ENCODE results near the gene PANX3. TPM values are rescaled to one million over a fixed set of nuclear protein-coding genes. Genes with fewer than 3 reads are reported as not detected.
A peak's percentile ranks its signal among the peaks of the same experiment; 100 is the strongest.

PANX3 gene
- total RNA-seq, 4 donors from 2014 or later = not detected

DNA sequence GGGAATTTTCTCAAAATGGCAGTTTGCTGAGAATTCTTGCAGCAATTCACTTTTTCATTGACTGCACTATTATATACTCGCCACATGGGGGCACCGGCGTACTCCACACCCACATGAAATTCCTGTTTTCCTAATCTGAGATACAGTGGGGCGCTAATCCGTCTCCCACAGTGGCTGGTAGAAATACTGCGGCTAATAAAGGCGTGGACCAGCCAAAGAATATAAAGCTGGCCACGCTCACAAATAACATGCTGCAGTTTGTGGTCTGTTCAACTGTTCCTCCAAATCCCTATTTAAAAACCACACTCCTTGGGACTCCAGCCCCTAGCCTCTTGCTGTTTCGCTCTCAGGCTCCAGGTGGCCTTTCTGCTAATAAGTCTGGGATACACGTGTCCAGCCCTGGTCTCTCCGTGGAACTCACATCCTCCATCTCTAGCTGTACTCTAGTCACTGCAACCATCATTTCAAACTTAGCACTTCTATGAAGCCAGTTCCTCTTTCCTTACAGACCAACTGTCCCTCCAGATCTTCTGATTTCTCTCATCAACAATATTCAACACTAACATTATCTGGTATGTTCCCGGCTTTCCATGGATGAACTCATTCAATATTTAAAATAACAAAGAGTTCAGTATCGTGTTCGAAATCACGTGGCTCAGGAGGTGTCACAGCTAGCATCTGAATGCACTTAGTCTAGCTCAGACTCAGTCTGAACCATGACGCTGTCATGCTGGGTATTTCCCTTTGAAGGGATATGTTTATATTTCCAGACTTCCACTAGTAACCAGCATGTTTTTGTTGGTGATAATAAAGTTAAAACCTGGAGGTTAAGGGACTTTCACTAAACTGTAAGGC, 33.4 kb downstream of the PANX3 start:
- peak overlapping the region in 1 of 2 donors; percentile 17 for H3K4me3 ChIP-seq
- no peaks in the 10 kb centered on the region for H3K9me3 ChIP-seq
- peak; percentile 45 to 53 for DNase-seq
- intact Hi-C loops (cut with DNase I; ENCODE audit: low total_unique reads) = no loop called here
- H3K27ac ChIP-seq = no peak overlapping the region
- no peaks in the 10 kb centered on the region for H3K4me1 ChIP-seq
- TF ChIP-seq POLR2A (IDR thresholded peaks at IDR 0.05) = no peak
- TF ChIP-seq, protein P1, sequence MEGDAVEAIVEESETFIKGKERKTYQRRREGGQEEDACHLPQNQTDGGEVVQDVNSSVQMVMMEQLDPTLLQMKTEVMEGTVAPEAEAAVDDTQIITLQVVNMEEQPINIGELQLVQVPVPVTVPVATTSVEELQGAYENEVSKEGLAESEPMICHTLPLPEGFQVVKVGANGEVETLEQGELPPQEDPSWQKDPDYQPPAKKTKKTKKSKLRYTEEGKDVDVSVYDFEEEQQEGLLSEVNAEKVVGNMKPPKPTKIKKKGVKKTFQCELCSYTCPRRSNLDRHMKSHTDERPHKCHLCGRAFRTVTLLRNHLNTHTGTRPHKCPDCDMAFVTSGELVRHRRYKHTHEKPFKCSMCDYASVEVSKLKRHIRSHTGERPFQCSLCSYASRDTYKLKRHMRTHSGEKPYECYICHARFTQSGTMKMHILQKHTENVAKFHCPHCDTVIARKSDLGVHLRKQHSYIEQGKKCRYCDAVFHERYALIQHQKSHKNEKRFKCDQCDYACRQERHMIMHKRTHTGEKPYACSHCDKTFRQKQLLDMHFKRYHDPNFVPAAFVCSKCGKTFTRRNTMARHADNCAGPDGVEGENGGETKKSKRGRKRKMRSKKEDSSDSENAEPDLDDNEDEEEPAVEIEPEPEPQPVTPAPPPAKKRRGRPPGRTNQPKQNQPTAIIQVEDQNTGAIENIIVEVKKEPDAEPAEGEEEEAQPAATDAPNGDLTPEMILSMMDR (IDR thresholded peaks at IDR 0.05) = peak; percentile 69 to 81 (median 72)
- no peaks in the 10 kb centered on the region for H3K36me3 ChIP-seq
- no peaks in the 10 kb centered on the region for H3K27me3 ChIP-seq

DNA sequence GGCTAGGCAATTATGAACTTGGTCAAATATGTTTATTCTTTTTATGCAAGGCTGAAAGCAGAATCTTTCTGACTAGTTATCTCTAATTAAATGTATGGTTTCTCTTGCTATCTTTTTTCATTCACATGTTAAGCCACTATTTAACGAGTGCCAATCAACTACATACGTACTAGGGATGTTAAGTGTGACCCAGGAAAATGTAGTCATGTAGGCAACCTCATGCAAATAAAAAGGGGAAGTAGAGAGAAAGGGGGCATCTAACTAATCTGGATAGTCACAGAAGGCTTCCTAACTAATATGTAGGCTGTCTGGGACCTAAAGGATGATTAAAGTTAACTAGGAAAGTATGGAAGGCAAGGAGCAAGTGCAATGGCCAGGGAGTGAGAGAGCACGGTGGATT, 34.9 kb downstream of the PANX3 start:
- intact Hi-C loops (cut with DNase I; ENCODE audit: low total_unique reads) = no loop called here
- TF ChIP-seq, protein P1 (IDR thresholded peaks at IDR 0.05) = no peak
- no peak for TF ChIP-seq POLR2A (IDR thresholded peaks at IDR 0.05)
- no peak for DNase-seq
- no peaks in the 10 kb centered on the region for H3K4me1 ChIP-seq
- H3K27ac ChIP-seq = no peak overlapping the region
- H3K4me3 ChIP-seq = no peak overlapping the region
- no peaks in the 10 kb centered on the region for H3K36me3 ChIP-seq
- H3K27me3 ChIP-seq = no peaks in the 10 kb centered on the region
- H3K9me3 ChIP-seq = no peaks in the 10 kb centered on the region

DNA sequence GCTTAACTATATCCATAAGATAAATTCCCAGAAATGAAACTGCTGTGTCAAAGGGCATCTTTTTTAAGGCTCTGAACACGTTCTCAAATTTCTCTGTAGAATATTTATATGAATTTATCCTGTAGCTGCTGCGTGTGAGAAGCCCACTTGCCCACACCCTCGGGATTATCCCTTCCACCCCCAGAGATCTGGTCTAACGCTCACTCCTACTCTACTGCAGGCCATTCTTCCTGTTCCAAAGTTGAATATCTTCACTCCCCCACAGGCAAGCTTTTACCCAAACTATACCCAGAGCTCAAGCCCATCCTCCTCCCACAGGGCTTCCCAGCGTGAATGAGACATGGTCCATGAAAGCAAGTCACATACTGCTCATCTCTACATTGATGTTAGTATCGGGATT, 37.4 kb downstream of the PANX3 start:
- TF ChIP-seq, protein P1 (IDR thresholded peaks at IDR 0.05) = no peak
- TF ChIP-seq POLR2A (IDR thresholded peaks at IDR 0.05) = no peak
- no peaks in the 10 kb centered on the region for H3K36me3 ChIP-seq
- H3K27ac ChIP-seq = no peak overlapping the region
- no peaks in the 10 kb centered on the region for H3K9me3 ChIP-seq
- no peaks in the 10 kb centered on the region for H3K27me3 ChIP-seq
- no peak overlapping the region for H3K4me3 ChIP-seq
- intact Hi-C loops (cut with DNase I; ENCODE audit: low total_unique reads) = no loop called here
- no peak for DNase-seq
- H3K4me1 ChIP-seq = no peaks in the 10 kb centered on the region

DNA sequence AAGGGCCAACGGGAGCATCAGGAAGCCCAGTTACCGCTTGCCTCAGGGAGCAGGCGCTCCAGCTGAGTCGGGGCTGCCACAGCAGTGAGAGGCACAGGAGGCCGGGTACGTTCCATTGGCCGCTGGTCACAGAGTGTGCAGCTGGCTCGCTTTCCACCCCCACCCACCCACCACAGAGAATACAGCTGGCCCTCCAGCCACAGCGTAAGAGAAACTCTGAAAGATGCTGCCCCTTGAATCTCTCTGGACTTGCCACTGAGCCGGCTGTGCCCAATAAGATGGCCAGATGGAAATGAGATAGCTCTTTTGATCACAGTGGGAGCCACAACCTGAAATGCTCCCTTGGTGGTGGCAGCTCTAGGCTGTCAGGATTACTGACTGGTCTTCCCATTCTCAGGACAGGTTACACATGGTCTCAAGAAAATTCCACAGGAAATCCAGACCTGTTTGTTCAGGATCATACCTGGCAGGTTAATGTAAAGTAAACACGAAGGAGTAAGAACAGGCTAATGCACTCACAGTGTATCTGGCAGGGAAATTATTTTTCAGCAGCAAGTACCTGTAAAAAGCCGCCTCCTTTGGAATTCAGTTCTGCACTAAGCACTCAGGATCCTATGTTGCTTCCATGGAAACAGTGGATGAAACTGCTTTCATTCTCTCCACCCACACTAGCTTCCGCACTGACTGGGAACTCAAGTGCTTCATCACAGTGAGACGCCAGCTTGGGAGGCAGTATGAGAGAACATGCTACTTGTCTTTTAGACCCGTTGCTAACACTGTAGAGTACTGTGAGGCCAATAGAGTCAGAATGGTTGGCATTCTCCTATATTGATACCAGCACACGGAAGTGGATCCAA, 45.8 kb downstream of the PANX3 start:
- H3K9me3 ChIP-seq = no peaks in the 10 kb centered on the region
- H3K4me3 ChIP-seq = no peak overlapping the region
- TF ChIP-seq, protein P1 (IDR thresholded peaks at IDR 0.05) = no peak
- no peak for TF ChIP-seq POLR2A (IDR thresholded peaks at IDR 0.05)
- no peak overlapping the region for H3K27ac ChIP-seq
- intact Hi-C loops (cut with DNase I; ENCODE audit: low total_unique reads) = no loop called here
- no peaks in the 10 kb centered on the region for H3K36me3 ChIP-seq
- no peaks in the 10 kb centered on the region for H3K4me1 ChIP-seq
- no peaks in the 10 kb centered on the region for H3K27me3 ChIP-seq
- DNase-seq = no peak

DNA sequence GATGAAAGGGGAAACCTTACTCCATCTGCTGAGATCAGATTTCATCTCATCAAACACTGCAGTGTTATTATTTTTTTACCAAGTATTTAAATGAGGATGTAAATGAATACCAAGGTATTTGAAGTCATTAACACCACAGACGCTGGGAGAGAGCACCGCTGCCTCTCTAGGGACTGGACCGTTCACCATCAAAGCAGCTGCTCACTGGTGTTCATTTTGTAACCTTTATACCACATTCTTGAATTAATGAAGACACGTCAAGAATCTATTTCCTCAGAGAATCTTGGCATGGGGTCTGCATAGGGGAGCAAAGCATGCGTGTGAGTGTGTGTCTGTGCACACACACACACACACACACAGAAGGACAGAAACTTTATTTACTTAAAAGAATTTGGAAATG, 46.7 kb downstream of the PANX3 start:
- no peak for DNase-seq
- intact Hi-C loops (cut with DNase I; ENCODE audit: low total_unique reads) = no loop called here
- Histone ChIP-seq H3K27ac (no peak overlapping the region), H3K36me3 (no peaks in the 10 kb centered on the region), H3K27me3 (no peaks in the 10 kb centered on the region), H3K9me3 (no peaks in the 10 kb centered on the region), H3K4me3 (no peak overlapping the region), H3K4me1 (no peaks in the 10 kb centered on the region)
- TF ChIP-seq, protein P1 (IDR thresholded peaks at IDR 0.05) = no peak
- TF ChIP-seq POLR2A (IDR thresholded peaks at IDR 0.05) = no peak

All from uterus (tissue), 4 donors.